Measurements from ENCODE around the gene FOXP1. TPM values are rescaled to one million over a fixed set of nuclear protein-coding genes. Genes with fewer than 3 reads are reported as not detected.

The FOXP1 gene
- total and polyA plus RNA-seq, 9 donors: 17.6 to 28.2 (median 20.5) TPM

DNA sequence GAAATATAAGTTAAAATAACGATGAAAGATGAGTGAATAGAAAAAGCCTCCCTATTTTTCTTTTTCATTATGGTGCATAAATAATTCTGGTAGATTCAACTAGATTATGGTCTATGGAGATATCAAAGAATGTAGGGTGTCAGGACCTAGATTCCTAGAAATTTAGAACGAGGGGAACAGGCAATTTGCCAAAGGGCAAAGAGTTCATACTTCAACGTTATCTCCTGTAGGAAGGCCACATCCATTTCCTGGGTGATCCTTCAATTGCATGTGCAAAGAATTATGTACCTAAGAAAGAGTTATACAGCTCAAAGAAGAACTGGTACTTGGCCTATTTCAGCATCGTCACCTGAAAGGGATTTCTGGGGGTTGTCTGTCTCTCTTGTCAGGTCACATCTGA lies 351.8 kb downstream of the FOXP1 start:
- no peaks in the 10 kb centered on the region for H3K36me3 ChIP-seq (ENCODE audit: control insufficient read depth, insufficient read depth, low read length)
- WGBS (ENCODE audit: insufficient coverage): no CpG with 5 or more reads among the region's 4 CpGs
- DNase-seq: no peak
- no peak overlapping the region for H3K27ac ChIP-seq (ENCODE audit: low read length)
- no peak overlapping the region for H3K4me3 ChIP-seq (ENCODE audit: low read length)
- H3K27me3 ChIP-seq (ENCODE audit: control insufficient read depth, insufficient read depth, low read length): no peaks in the 10 kb centered on the region
- no peaks in the 10 kb centered on the region for H3K4me1 ChIP-seq (ENCODE audit: control insufficient read depth, insufficient read depth, low read length)
- no peaks in the 10 kb centered on the region for H3K9me3 ChIP-seq (replicated peaks; ENCODE audit: control insufficient read depth, low read depth, low read length)

DNA sequence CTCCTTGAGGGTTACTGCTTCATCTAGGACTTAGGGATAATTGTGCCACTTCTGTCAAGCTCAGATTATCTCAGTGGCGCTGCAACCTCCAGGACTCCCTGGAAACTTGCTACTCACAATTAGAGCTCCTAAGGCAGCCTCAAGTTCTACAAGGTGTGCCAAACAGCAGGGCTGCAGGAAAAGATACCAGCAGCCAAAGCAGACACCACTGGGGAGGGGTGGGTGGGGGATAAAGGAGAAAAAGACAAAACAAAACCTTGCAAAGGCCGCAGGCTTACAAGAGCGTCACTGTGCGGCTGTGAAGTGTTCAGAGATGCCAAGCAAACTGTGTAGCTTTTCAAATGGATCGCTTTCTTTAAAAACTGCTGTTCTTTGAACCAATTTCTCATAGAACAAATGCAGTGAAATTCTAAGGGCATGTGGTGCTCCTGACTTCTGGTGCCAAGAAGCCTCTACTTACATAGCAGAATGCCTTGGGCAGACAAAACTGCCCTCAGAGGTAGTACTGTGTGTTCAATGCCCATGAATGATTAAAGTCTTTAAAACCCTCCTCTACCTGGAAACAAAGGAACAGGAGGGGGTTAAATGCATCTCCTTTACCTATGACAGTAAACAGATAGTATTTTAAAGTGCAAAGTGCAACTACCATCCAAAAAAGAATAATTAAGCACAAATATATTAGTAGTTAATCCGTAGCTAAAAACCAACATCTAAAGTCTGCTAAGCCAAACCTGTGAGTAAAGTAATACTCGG lies 353.4 kb downstream of the FOXP1 start:
- WGBS (ENCODE audit: insufficient coverage): 90% methylated on average over 3 of the region's 7 CpGs
- Histone ChIP-seq H3K4me3 (ENCODE audit: low read length) (no peak overlapping the region), H3K36me3 (ENCODE audit: control insufficient read depth, insufficient read depth, low read length) (no peaks in the 10 kb centered on the region), H3K27me3 (ENCODE audit: control insufficient read depth, insufficient read depth, low read length) (no peaks in the 10 kb centered on the region), H3K27ac (ENCODE audit: low read length) (no peak overlapping the region), H3K9me3 (replicated peaks; ENCODE audit: control insufficient read depth, low read depth, low read length) (no peaks in the 10 kb centered on the region), H3K4me1 (ENCODE audit: control insufficient read depth, insufficient read depth, low read length) (no peaks in the 10 kb centered on the region)
- no peak for DNase-seq

- H3K27me3 ChIP-seq (ENCODE audit: control insufficient read depth, insufficient read depth, low read length): no peaks in the 10 kb centered on the region
- WGBS (ENCODE audit: insufficient coverage): 11% methylated on average over 1 of the region's 9 CpGs
- no peak overlapping the region for H3K27ac ChIP-seq (ENCODE audit: low read length)
Measured at GRCh38 chr3:71228156-71228866, 355.2 kb downstream of the FOXP1 start.

GRCh38 chr3:71227270-71227661 lies 356.3 kb downstream of the FOXP1 start:
- Histone ChIP-seq H3K27ac (ENCODE audit: low read length) (no peak overlapping the region), H3K4me3 (ENCODE audit: low read length) (no peak overlapping the region), H3K9me3 (replicated peaks; ENCODE audit: control insufficient read depth, low read depth, low read length) (no peaks in the 10 kb centered on the region), H3K36me3 (ENCODE audit: control insufficient read depth, insufficient read depth, low read length) (no peaks in the 10 kb centered on the region), H3K4me1 (ENCODE audit: control insufficient read depth, insufficient read depth, low read length) (no peaks in the 10 kb centered on the region), H3K27me3 (ENCODE audit: control insufficient read depth, insufficient read depth, low read length) (no peaks in the 10 kb centered on the region)
- DNase-seq: no peak
- WGBS (ENCODE audit: insufficient coverage): 72% methylated on average over 4 of the region's 6 CpGs

More at GRCh38 chr3:71228156-71228866, 355.2 kb downstream of the FOXP1 start:
- H3K4me1 ChIP-seq (ENCODE audit: control insufficient read depth, insufficient read depth, low read length): no peaks in the 10 kb centered on the region
- no peak overlapping the region for H3K4me3 ChIP-seq (ENCODE audit: low read length)
- no peaks in the 10 kb centered on the region for H3K9me3 ChIP-seq (replicated peaks; ENCODE audit: control insufficient read depth, low read depth, low read length)
- DNase-seq: no peak
- H3K36me3 ChIP-seq (ENCODE audit: control insufficient read depth, insufficient read depth, low read length): no peaks in the 10 kb centered on the region

DNA sequence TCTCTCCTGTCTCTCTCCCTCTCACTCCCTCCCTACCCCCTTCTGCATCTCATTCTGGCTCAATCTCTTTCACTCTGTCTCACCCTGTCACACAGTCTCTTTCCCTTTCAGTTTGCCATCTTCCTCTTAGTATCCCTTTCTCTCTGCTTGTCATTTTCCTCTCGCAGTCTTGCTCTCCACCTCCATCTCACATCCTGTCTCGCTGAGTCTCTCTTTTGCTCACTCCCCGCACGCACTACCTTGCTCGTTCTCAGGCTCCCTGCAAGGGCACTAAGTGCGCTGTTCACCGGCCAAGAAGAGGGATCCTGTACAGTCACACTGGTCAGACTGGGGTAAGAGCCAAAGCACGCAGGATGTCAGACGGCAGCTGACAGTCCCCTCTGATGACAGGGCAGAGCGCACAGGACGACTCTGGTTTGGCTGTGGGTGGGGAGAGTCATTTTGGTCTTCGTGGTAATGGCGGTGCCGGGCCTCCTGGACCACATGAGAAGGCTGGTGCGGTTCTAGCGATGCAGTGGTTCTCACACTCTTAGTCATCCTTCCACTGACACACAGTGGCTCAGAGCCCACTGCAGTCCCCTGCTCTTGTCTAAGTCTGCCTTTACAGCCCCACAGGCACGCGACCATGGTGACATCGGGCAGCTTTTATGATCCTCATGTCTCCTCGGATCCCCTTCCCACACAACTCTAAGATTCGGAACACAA lies 356.8 kb downstream of the FOXP1 start:
- Histone ChIP-seq H3K9me3 (replicated peaks; ENCODE audit: control insufficient read depth, low read depth, low read length) (no peaks in the 10 kb centered on the region), H3K4me3 (ENCODE audit: low read length) (no peak overlapping the region)

DNA sequence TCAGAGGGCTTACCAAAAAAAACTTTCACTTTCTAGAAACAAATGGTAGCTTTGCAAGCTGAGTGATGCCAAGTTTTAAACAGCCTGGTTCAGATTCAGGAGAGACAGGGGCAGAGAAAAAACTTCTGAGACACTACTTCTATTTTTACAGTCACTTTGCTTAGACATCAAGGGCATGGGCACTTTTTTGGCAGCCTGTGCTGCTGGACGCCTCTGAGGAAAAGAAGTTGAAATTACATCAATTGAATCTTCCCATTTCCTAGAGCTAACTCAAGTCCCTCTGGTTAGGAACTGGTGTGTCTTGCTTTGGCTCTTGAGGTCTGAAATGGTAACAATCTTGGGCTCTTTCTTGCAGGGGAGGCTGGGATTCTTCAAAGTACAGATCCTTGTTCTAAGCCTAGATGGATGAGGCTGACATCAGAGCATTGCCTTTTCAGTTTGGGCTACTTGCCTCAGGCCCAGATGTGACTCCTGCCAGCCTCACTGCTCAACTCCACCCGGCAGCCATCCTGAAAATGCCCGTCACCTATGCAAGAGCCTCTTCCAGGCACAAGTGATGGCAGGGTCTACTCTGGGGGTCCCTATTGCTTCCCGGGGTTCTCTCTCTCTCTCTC lies 357.5 kb downstream of the FOXP1 start:
- Histone ChIP-seq H3K27me3 (ENCODE audit: control insufficient read depth, insufficient read depth, low read length) (no peaks in the 10 kb centered on the region), H3K4me3 (ENCODE audit: low read length) (no peak overlapping the region), H3K9me3 (replicated peaks; ENCODE audit: control insufficient read depth, low read depth, low read length) (no peaks in the 10 kb centered on the region), H3K4me1 (ENCODE audit: control insufficient read depth, insufficient read depth, low read length) (no peaks in the 10 kb centered on the region), H3K27ac (ENCODE audit: low read length) (no peak overlapping the region), H3K36me3 (ENCODE audit: control insufficient read depth, insufficient read depth, low read length) (no peaks in the 10 kb centered on the region)
- WGBS (ENCODE audit: insufficient coverage): 80% methylated on average over 3 of the region's 4 CpGs
- no peak for DNase-seq

More for the DNA sequence above, 356.8 kb downstream of the FOXP1 start:
- DNase-seq: no peak
- no peaks in the 10 kb centered on the region for H3K4me1 ChIP-seq (ENCODE audit: control insufficient read depth, insufficient read depth, low read length)
- no peaks in the 10 kb centered on the region for H3K27me3 ChIP-seq (ENCODE audit: control insufficient read depth, insufficient read depth, low read length)
- 72% methylated on average over 21 of the region's 21 CpGs for WGBS (ENCODE audit: insufficient coverage)
- no peaks in the 10 kb centered on the region for H3K36me3 ChIP-seq (ENCODE audit: control insufficient read depth, insufficient read depth, low read length)
- no peak overlapping the region for H3K27ac ChIP-seq (ENCODE audit: low read length)

GRCh38 chr3:71225002-71225684 lies 358.4 kb downstream of the FOXP1 start:
- H3K27ac ChIP-seq (ENCODE audit: low read length): no peak overlapping the region
- no peak overlapping the region for H3K4me3 ChIP-seq (ENCODE audit: low read length)
- no CpG with 5 or more reads among the region's 7 CpGs for WGBS (ENCODE audit: insufficient coverage)

GRCh38 chr3:71219744-71220638 lies 363.5 kb downstream of the FOXP1 start:
- 94% methylated on average over 4 of the region's 7 CpGs for whole genome bisulfite sequencing (ENCODE audit: insufficient coverage)
- no peaks in the 10 kb centered on the region for H3K27me3 ChIP-seq (ENCODE audit: control insufficient read depth, insufficient read depth, low read length)
- H3K9me3 ChIP-seq (replicated peaks; ENCODE audit: control insufficient read depth, low read depth, low read length): peaks cover 2% of the 10 kb centered on the region
- H3K27ac ChIP-seq (ENCODE audit: low read length): no peak overlapping the region
- no peak for DNase-seq
- H3K4me3 ChIP-seq (ENCODE audit: low read length): no peak overlapping the region
- H3K4me1 ChIP-seq (ENCODE audit: control insufficient read depth, insufficient read depth, low read length): no peaks in the 10 kb centered on the region
- H3K36me3 ChIP-seq (ENCODE audit: control insufficient read depth, insufficient read depth, low read length): no peaks in the 10 kb centered on the region

More at GRCh38 chr3:71225002-71225684, 358.4 kb downstream of the FOXP1 start:
- Histone ChIP-seq H3K27me3 (ENCODE audit: control insufficient read depth, insufficient read depth, low read length) (no peaks in the 10 kb centered on the region), H3K9me3 (replicated peaks; ENCODE audit: control insufficient read depth, low read depth, low read length) (peaks cover 2% of the 10 kb centered on the region), H3K4me1 (ENCODE audit: control insufficient read depth, insufficient read depth, low read length) (no peaks in the 10 kb centered on the region), H3K36me3 (ENCODE audit: control insufficient read depth, insufficient read depth, low read length) (no peaks in the 10 kb centered on the region)
- DNase-seq: no peak

DNA sequence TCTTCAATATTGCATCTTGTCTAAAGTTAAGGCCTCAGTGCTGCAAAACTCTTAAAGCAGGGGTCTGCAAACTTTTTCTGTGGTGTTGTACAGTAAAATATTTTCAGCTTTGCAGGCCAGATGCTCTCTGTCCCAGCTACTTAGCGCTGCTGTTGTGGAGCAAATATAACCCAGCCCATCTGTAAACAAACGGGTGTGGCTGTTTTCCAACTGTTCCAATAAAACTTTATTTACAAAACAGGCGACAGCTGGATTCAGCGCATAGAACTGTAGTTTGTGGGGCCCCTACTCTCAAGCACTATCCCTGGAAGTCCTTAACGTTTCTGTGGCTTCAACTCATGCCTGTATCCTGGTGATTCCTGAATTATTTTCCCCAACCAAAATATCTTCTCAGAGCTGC lies 365.0 kb downstream of the FOXP1 start:
- DNase-seq: no peak

More for the DNA sequence above, 365.0 kb downstream of the FOXP1 start:
- no peaks in the 10 kb centered on the region for H3K4me1 ChIP-seq (ENCODE audit: control insufficient read depth, insufficient read depth, low read length)
- WGBS (ENCODE audit: insufficient coverage): 82% methylated on average over 5 of the region's 5 CpGs
- H3K36me3 ChIP-seq (ENCODE audit: control insufficient read depth, insufficient read depth, low read length): no peaks in the 10 kb centered on the region
- no peak overlapping the region for H3K4me3 ChIP-seq (ENCODE audit: low read length)
- peaks cover 2% of the 10 kb centered on the region for H3K9me3 ChIP-seq (replicated peaks; ENCODE audit: control insufficient read depth, low read depth, low read length)
- H3K27me3 ChIP-seq (ENCODE audit: control insufficient read depth, insufficient read depth, low read length): no peaks in the 10 kb centered on the region
- H3K27ac ChIP-seq (ENCODE audit: low read length): no peak overlapping the region
